NCI-H510A (cell line): ENCODE results near the gene CACNA2D2.

Experiments used
- DNase-seq: peaks from one replicate; lab custom pipeline; 2025; lab: John Stamatoyannopoulos, UW

The CACNA2D2 gene

DNA sequence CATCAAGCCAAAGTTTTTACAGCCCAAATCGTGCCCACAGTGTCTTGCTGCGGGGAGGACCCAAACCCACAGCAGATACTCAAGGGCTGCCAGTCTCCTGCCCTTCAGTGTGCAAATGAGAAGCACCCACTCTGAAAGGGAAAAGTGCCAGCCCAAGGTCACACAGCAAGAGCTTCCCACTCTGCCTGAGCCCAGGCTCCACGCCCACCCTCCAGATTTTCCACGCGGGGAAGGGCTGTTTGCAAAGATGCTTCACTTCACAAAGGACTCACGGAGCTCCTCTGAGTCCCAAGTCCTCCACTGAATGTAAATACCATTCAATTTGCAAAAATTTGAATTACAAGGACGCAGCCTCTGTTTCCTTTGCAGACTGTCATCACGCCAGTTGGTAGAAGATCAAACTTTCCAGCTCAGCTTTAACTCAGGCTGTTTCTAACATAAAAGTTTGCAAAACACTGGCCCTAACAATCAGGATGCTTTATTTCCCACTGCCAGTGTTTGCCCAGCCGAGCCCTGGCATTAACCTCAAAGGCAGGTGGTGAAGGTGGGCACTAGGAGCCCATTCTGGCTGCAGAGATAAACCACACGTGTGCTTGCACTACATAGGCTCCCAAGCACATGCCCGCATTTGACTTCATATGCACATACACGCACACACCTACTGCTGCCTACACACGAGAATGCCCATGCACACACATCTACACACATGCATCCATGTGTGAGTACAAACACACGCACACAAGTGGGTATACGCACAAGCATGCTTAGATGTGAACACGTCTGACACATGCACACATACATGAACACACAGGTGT is 7.6 kb downstream of the CACNA2D2 start:
- DNase-seq, result no peak

DNA sequence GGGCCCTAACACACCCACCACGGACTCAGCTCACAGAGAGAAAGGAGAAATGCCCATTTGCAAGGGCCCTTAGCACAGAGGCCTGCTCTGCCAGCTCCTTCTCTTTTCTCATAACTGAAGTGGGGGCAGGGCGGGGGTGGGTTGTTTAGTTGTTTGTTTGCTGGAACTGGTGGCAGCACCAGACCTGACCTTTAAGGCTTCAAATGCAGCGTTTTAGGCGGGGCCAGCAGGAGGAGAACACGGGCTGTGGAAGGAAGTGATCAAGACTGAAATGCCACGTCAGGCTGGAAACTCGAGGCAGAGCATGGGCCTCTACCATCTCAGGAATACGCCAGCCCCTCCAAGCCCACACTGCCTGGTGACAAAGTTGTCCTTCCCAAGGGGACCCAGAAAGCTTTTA is 9.3 kb downstream of the CACNA2D2 start:
- DNase-seq, result no peak

DNA sequence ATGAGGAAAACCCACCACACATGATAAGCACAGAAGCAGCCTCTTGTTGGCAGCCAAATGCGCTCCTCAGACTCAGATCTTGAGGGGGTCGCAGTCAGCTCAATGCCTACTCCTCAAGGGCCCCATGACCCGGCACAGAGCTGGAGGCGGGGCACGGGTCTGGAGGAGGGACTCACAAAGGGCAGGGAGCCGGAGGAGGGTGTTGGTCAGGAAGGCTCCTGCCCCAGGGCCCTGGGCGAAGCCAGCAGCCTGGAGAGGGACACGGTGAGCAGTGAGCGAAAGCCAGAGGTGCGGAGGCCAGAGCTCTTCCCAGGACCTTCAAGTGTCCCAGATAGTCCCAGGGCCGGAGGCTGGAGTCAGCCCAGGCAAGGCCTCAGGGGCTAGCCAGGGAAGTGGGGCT is 9.8 kb downstream of the CACNA2D2 start:
- no peak for DNase-seq

DNA sequence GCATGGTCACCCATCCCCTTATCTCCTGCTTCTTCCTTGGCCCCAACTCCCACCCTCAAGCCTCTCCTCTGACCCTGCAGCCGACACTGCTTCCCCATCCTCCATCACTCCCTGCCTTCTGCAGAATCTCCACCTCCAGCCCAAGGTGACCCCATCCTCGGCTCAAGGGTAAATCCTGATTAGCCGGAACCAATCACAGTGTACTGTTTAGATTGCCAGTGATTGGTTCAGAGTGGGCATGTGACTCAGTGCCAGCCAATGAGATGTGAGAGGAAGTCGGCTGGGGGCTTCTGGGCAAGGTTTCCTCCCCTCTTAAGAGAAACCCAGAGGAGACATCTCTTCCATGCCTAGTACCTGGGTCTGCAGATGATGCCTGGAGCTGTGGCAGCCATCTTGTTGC is 10.3 kb downstream of the CACNA2D2 start:
- no peak for DNase-seq

DNA sequence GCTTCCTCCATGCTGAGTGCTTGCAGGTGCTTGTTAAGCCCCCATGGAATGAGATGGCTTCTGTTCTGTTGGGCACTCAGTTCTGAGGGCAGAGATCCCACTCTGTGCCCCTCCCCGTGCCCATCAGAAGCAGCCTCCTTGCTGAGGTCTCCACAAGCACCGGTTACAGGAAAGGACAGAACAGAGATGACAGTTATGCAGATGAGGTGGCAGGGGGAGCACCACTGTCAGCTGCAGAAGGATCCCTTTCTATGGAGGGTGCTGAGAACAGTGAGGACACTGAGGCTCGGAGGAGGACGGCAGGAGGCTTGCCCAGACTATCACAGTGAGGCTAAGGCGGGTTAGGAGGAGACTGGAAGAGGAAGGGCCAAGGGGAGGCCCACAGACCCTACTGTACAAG is 12.4 kb downstream of the CACNA2D2 start:
- no peak for DNase-seq

DNA sequence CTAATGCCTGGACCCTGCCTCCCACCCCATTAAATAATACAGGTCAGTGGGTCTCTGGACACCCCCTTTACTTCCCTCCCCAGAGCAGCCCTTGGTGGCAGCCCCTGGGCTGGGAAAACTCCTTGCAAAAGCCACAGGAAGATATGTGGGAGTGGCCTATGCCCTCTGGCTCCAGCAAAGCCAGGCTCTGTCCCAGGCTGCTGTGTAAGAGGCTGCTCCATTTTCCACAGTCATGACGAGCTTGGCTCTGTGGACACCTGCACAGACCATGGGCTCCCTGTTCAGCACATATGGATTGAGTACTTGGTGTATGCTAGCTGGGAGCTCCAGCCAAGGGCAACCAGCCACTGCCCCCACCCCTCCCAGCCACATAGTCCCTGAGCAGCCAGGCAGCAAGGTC is 13.0 kb downstream of the CACNA2D2 start:
- DNase-seq, result no peak

DNA sequence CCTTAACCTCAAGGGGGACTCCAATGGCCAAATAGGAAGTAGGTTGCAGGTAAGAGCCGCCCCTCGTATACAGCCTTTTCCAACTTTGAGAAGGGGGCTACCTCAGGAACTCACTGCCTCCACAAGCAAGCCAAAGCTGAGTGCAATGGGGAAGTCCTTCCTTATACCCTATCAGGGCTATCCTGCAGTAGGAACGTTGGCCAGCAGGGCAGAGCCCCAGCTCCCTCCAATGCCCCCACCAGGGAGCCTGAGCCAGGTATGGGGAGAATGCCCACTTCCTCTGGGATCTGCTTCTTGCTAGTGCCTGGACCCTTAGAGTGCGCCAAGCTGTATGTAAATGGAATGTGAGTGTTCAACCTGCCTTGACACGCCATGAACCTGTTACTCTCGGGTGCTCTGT is 16.3 kb downstream of the CACNA2D2 start:
- no peak for DNase-seq

DNA sequence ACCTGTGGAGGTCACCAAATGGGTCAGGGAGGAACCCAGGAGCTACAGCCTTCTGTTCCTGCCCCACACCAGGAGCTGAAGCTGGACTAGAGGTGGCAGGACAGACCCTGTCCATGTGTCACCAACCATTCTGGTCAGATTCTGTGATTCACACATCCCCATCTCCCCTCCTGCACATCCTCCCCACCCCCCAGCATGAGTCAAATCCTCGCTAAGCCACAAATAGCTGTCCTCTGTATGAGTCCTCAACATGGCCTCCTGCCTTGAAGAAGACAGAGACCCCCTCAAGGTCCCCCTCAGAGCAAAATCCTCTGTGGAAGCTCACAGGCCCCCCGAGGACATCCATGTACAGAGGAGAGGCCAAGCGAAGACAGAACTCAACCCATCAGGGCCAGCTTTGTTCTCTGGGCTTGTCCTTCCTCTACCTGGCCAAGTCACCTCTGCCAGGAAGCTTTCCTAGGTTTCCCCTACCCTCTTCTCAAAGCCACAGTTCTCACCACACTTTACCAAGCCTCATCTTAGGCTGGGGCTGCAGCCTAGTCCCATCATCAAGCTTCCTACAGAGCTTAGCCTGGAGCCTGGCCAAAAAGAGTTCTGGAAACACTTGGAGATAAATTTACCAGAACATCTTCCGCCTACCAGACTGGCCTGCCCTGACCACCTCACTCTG is 17.1 kb downstream of the CACNA2D2 start:
- DNase-seq, result no peak

DNA sequence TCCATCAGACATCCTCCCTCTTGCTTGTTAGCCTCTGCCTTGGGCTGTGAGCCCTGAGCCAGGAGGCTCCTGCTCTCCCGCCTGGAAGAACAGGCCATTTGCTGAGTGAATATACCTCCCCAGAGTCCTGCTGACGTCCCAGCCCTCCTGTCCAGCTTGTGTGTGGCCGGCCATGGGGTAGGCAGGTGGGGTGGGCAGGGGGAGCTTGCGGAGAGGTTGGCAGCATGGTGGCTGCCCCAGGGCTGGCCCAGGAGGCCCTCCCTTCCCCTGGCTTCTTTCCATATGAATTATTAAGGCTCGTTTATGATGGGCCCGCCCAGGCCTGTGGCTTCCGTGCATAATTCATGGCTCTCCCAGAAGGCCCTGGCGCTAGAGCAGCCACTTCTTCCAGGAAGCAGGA is 18.7 kb downstream of the CACNA2D2 start:
- no peak for DNase-seq

DNA sequence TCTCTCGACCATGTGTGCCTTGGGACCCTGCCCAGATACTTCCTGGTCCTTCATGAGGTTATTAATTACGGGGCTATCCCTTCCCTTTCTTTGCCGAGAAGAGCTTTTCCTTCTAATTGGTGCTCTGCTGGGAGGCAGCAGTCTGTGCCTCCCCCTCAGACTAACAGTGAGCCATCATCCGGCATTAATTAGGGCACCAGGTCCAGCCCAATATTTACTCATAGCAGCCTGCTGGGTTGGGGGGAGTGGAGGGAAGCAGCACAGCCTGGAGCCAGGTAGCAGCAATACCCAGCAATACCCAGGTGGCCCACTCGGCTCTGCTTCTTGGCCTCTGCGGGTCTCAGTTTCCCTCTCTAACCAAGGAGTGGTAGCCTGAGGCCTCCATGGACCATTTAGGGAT is 20.1 kb downstream of the CACNA2D2 start:
- no peak for DNase-seq

DNA sequence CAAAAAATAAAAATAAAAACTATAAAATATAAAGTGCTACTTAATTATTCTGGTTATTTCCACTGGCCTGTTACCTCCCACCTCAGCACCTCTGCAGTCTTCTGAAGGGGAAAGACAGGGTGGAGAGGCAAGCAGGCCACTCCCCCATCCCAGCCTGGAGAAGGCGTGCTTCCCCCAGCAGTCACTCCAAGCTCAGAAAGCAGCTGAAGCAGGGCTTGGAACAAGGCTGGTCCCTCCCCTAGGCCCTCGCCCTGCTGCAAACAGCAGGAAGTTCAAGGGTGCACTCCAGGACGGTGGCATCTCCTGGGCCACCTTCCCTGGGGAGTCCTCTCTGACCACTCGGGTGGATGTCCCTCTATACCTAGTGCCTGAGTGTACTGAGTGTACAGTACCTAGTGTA is 21.4 kb downstream of the CACNA2D2 start:
- DNase-seq, result no peak

DNA sequence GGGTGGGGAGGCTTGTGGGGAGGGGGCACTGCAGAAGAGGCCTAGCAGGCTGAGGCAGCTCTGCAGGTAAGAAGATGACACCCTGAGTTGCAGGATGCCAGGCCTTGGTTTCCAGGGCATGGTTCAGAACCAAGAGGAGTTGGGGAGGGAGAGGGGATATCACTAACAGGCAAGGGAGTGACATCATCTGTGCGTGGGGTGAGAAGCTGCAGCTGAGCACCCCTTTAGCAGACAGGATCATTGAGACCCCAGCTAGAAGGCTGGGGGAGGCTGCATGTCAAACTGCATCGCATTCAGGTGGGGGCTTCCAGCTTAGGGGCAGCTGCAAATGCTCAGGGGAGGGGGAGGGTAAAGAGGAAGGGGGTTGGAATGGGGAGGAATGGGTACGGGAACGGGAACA is 23.0 kb downstream of the CACNA2D2 start:
- DNase-seq, result no peak

DNA sequence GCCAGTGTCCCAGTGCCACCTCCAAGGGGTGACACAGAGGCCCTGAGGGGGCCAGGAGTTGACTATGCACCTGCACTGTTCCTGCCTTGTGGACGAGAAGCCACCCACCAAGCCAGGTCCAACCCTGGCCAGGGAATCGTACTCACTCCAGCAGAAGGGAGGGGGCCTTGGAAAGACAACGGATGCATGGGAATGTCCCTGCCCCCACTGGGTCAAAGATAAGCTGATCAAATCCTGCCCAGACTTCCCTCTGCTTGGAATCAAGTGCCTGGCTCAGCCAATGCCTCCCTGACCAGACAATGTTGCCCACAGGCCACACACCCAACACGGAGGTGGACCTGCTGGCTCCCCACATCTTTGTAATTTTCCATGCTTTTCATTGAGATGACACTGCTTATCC is 23.9 kb downstream of the CACNA2D2 start:
- DNase-seq, result no peak

DNA sequence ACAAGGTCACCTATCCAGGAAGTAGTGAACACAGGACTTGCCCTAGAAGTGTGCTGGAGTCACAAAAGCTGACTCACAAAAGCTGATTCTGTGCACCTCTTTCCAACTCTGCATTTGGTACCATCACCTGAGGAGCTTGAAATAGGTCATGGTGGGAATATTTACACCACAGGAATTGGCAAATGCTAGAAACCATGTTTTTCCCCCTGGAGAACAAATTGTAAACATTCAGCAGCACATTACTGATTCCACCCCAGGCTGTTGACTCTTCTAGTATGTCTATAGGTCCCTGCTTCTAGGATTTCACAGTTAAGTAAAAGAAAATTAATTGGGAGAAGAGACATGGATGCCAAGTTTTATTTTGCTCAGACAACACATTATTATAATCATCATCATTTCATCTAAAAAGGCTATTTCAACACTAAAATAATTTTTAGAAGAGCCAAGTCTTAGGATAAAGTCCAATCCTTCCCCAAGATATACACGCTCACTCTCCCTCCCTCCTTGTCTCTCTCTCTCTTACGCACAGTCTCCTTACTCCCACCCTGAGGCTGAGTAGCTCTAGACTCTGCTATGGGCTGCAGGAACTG is 24.7 kb downstream of the CACNA2D2 start:
- no peak for DNase-seq

DNA sequence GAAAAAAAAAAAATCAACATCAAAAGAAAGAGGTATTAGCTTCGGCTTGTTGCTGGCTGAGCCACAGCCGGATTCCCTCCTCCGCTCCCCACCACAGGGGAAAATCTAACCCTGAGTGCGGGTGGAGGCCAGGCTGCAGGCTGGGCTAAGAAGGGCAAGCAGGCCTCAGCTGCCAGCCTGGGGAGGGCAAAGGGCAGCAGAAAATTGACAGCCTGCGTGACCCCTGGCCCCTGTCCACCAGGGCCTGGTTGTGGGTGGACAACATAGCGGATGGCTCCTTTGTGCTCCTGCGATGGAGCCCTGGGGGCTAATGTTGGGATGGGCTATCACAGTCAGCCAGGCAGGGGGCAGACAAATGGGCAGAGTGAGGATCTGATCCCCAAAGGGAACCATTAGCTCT is 25.4 kb downstream of the CACNA2D2 start:
- no peak for DNase-seq

DNA sequence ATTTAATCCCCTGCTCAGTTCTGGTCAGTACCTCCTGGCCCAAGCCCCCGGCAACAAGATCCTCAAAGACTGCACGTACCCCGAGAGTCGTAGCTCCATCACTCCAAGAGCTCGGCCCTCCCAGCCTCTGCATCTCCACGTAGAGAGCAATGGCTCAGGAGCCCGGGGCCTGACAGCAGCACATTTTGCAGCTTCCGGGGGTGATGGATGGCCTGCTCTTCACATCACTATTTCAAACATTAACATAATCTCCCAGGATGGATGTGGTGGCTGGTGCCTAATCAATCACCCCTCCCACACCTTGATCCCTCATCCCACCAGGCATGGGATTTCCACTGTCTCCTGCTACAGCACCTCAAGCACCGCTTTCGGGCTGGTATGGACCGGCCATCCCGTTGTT is 28.1 kb downstream of the CACNA2D2 start:
- DNase-seq, result no peak

DNA sequence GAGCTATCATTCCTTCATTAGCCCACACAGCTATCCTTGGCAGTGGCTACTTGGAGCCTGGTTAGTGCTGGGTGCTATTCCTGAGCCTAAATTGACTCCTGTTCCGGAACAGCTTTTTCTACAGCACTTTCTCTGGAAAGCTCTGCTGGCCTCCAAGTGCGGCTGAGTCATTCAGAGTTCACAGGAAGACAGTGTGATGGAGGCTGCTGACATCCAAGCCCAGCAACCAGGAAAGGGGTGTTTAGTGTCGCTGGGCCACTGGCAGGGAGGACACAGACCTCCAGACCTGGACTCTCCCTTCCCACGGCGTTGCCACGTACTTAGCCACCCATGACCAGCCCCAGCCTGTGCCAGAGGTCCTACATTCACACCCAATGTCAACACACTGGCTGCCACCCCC is 28.7 kb downstream of the CACNA2D2 start:
- DNase-seq, result no peak

DNA sequence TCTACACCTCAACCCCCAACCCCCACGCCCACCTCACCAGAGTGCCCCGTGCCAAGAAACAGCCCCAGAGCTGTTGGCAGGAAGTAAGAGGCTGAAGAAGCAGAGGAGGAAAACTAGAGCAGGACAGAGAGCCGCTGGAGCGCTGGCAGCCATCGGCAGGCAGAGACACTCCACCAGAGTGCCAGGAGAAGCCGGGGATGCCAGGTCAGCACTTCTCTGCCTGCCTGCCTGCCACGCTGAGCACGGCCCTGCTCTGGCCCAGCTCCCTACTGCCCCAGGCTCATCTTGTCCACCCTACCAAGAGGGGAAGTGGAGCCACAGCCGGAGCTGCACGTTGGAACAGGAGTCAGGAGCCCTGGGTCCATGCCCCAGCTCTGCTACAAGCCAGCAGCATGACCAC is 29.7 kb downstream of the CACNA2D2 start:
- DNase-seq, result no peak

DNA sequence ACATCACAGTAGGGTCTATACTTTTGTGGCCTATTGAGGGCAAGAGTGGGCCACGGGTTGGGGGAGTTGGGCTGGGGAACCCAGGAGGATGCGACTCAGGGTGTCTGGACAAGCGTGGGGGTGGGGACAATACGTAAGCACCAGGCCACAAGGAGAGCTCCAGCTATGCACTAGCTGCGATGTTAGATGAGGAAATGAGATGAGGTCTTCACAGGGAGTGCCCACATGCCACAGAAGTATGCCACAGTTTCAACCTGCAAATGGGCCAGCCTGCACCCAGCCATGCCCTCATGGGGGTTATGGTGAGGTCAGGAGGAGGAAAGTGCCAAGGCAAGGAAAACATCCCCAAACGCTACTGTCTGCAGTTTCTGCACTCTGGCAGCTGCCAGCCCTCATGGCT is 30.5 kb downstream of the CACNA2D2 start:
- no peak for DNase-seq

DNA sequence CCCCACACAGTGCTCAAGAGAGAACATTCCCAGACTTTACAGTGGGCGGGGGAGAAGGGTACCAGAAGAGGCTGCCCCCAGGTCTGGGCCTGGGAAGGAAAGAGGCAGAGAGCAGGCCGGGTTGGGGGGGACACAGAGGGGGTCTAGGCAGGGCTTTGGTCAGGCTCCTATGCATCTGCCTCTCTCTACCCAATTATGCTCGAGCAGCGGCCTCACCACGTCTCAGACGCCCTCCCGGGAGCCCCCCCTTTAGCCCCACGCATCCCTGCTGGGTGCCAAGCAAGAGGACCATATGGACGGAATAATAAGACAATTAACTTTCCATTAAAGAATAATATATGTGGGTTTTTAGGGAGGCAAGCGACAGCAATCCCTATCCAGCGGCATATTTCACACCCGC is 32.8 kb downstream of the CACNA2D2 start:
- DNase-seq, result no peak

DNA sequence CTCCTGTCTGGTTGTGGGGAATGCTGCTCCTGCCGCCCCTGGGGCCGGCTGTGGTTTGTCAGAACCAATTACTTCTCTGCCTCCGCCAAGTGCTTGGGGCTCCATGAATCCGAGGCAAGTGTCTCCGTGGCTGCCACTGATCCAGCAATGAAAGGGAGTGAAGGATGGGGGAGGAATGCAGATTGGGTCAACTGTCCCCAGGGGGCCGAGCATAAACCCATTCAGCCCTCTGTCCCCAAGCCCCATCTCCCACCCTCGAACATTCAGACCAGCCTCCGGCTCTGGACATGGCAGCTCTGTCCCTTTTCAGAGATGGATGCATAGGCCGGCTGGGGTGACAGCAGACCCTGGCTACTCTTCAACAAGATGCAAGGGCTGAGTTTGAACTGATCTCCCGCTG is 35.5 kb downstream of the CACNA2D2 start:
- DNase-seq, result no peak

DNA sequence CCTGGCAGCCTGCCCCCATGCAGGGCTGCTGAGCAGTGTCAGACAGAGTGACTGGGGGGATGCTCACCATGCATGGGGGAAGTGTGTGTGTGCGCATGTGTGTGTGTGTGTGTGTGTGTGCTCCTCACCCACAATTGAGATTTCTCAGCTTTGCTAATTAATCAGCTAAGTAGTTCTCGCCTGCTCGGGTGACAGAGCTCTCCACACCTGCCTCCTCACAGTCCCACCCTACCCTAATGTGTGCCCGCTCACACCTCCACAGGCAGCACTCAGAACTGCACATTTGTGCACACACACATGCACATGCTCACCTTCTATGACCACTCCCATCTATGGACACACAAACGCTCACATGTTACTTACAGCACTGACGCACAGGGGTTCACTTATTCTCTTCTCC is 37.3 kb downstream of the CACNA2D2 start:
- no peak for DNase-seq

DNA sequence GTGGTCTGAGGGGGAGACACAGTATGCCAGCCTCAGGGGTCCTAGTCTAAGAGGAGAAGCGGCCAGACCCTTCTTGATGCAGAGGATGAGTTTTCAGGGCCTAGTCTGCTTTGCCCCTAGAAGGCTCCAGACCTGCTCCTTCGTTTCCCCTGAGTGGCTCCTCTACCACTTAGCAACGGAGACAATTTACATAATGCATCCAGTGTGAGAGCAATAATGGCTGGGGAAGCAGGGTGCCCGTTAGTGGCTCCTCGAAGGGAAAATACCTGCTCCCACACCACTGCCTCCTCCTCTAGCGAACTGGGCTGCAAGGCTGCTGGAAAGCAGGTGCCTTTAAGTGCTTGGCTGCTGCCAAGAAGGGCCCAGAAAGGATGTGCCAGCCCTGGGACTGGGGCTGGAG is 38.9 kb downstream of the CACNA2D2 start:
- no peak for DNase-seq

DNA sequence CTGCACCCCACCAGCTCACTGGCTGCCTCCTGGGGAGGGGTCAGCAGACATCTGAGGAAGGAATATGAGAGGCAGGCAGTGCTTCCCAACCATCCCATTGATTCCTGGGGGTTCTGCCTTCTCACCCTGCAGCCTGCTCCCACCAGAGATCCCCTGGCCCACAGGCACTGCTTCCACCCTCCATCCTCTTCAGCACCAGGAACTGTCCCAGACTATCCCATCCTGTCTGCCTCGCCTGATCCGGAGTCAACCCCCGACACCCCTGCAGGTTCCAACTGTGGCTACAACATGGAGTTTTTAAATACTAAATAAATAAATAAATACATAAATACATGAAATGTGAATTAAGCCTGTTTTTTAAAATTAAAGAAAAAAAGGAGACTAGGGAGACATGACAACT is 43.6 kb downstream of the CACNA2D2 start:
- no peak for DNase-seq
